GM12874 (cell line): Measurements from ENCODE around the gene AGAP2.

ENCODE experiments used
- CTCF ChIP-seq: IDR thresholded peaks from 2 replicates; pipeline ENCODE4 v1.5.1; 2011; ENCODE audit warnings: low read depth, mild to moderate bottlenecking, control low read depth, low read length, moderate library complexity; ENCODE audit not compliant: insufficient read depth

AGAP2 gene

GRCh38 chr12:57743769-57744168 lies 5.2 kb upstream of the AGAP2 start:
- no peak for TF ChIP-seq CTCF

GRCh38 chr12:57741844-57742738 lies 3.5 kb upstream of the AGAP2 start:
- TF ChIP-seq CTCF: peak; percentile 79

GRCh38 chr12:57741413-57741789 lies 2.9 kb upstream of the AGAP2 start:
- no peak for TF ChIP-seq CTCF

- no peak for TF ChIP-seq CTCF
Observed at GRCh38 chr12:57740656-57741412, 2.3 kb upstream of the AGAP2 start.

- TF ChIP-seq CTCF: no peak
Observed at GRCh38 chr12:57739914-57740538, 1.5 kb upstream of the AGAP2 start.

- no peak for TF ChIP-seq CTCF
Observed at GRCh38 chr12:57739387-57739786, 845 bp upstream of the AGAP2 start.
